IMR-90 (cell line): ENCODE data around the gene ADAMTSL2. TPM values are rescaled to one million over a fixed set of nuclear protein-coding genes. Genes with fewer than 3 reads are reported as not detected.

Source experiments
- ATAC-seq: fragments of 200-7000 bp; cut with Tn5 transposase; 2 replicates; pipeline ENCODE4 v1.9.1; 2020; ENCODE audit warnings: low read depth, mild to moderate bottlenecking, moderate library complexity
- BruUV-seq: library from RNA; stranded (reverse); fragments of 400-500 nt; replicated peaks from 2 replicates; lab custom pipeline; 2021; lab: Mats Ljungman, UMichigan
- CTCF ChIA-PET: fragments of 300-600 bp; formaldehyde crosslinking; extraction: SDS; loops from one replicate; lab custom pipeline; 2021; ENCODE audit warnings: antibody characterized with exemption; lab: Yijun Ruan, JAX
- POLR2A ChIA-PET: fragments of 300-600 bp; sonication (Branson Sonifier 250); formaldehyde crosslinking; loops from one replicate; lab custom pipeline; 2022; ENCODE audit warnings: antibody characterized with exemption; ENCODE audit not compliant: unreplicated experiment; lab: Charles Lee
- DNase-seq: peaks from one replicate; pipeline ENCODE4 v3.0.0; 2013
- H2AFZ ChIP-seq: replicated peaks from 2 replicates; pipeline ENCODE3; 2013; ENCODE audit warnings: low read length, mild to moderate bottlenecking; ENCODE audit not compliant: poor library complexity
- H2AK5ac ChIP-seq: 2 replicates; pipeline ENCODE4 v1.6.1; 2013; ENCODE audit warnings: low read depth, low read length, inconsistent platforms
- H2AK9ac ChIP-seq: replicated peaks from 2 replicates; pipeline ENCODE3; 2013; ENCODE audit warnings: mild to moderate bottlenecking, low read depth, low read length, moderate library complexity; ENCODE audit not compliant: poor library complexity
- H2BK120ac ChIP-seq: 2 replicates; pipeline ENCODE4 v1.6.1; 2013; ENCODE audit warnings: low read depth, low read length, inconsistent platforms
- H2BK15ac ChIP-seq: 3 replicates; pipeline ENCODE4 v1.6.1; 2013; ENCODE audit warnings: low read depth, low read length, inconsistent platforms
- H2BK20ac ChIP-seq: 2 replicates; pipeline ENCODE4 v1.6.1; 2013; ENCODE audit warnings: low read depth, mild to moderate bottlenecking, inconsistent platforms, low read length, moderate library complexity
- H2BK5ac ChIP-seq: 2 replicates; pipeline ENCODE4 v1.6.1; 2013; ENCODE audit warnings: mild to moderate bottlenecking, low read depth, low read length, inconsistent platforms; ENCODE audit not compliant: poor library complexity, severe bottlenecking
- H3K14ac ChIP-seq: replicated peaks from 2 replicates; pipeline ENCODE4 v1.6.1; 2013; ENCODE audit warnings: low read depth, low read length, inconsistent platforms
- H3K18ac ChIP-seq: 2 replicates; pipeline ENCODE4 v1.6.1; 2013; ENCODE audit warnings: low read depth, low read length, control low read depth
- H3K23ac ChIP-seq: 2 replicates; pipeline ENCODE4 v1.6.1; 2013; ENCODE audit warnings: low read depth, low read length, inconsistent platforms
- H3K27ac ChIP-seq: 2 replicates; pipeline ENCODE4 v1.5.1; 2013; ENCODE audit warnings: mild to moderate bottlenecking, control low read depth, low read length; ENCODE audit not compliant: insufficient read depth
- H3K27me3 ChIP-seq: 2 replicates; pipeline ENCODE4 v1.6.1; 2013; ENCODE audit warnings: low read length; ENCODE audit not compliant: control insufficient read depth, insufficient read depth
- H3K36me3 ChIP-seq: 2 replicates; pipeline ENCODE4 v1.6.1; 2013; ENCODE audit warnings: low read length, mixed read lengths; ENCODE audit not compliant: control insufficient read depth, insufficient read depth
- H3K4ac ChIP-seq: 2 replicates; pipeline ENCODE4 v1.6.1; 2013; ENCODE audit warnings: low read depth, low read length, inconsistent platforms
- H3K4me1 ChIP-seq: 2 replicates; pipeline ENCODE4 v1.6.1; 2013; ENCODE audit warnings: low read length, mixed read lengths; ENCODE audit not compliant: control insufficient read depth, insufficient read depth
- H3K4me2 ChIP-seq: 2 replicates; pipeline ENCODE4 v1.6.1; 2013; ENCODE audit warnings: low read depth, mild to moderate bottlenecking, control low read depth, low read length, moderate library complexity
- H3K4me3 ChIP-seq: 2 replicates; pipeline ENCODE4 v1.5.1; 2013; ENCODE audit warnings: low read depth, mild to moderate bottlenecking, control low read depth, low read length, moderate library complexity; ENCODE audit not compliant: insufficient read depth
- H3K56ac ChIP-seq: 2 replicates; pipeline ENCODE4 v1.6.1; 2013; ENCODE audit warnings: low read length, inconsistent platforms; ENCODE audit not compliant: insufficient read depth; ENCODE audit errors: extremely low read depth
- H3K79me1 ChIP-seq, 2 experiments: 2 replicates each; pipeline ENCODE4 v1.6.1; 2013; ENCODE audit warnings: low read length in 2 of 2, inconsistent platforms in 1 of 2, low read depth in 1 of 2
- H3K9ac ChIP-seq: 2 replicates; pipeline ENCODE4 v1.6.1; 2013; ENCODE audit warnings: low read depth, low read length, control low read depth
- H3K9me1 ChIP-seq: 2 replicates; pipeline ENCODE4 v1.6.1; 2013; ENCODE audit warnings: low read length, inconsistent platforms; ENCODE audit not compliant: insufficient read depth
- H3K9me3 ChIP-seq: 2 replicates; pipeline ENCODE4 v1.6.1; 2013; ENCODE audit warnings: low read length; ENCODE audit not compliant: control insufficient read depth, insufficient read depth
- H4K20me1 ChIP-seq: 2 replicates; pipeline ENCODE4 v1.6.1; 2013; ENCODE audit warnings: low read length, inconsistent platforms; ENCODE audit not compliant: insufficient read depth
- H4K5ac ChIP-seq: 2 replicates; pipeline ENCODE4 v1.6.1; 2013; ENCODE audit warnings: mild to moderate bottlenecking, low read depth, low read length, control low read depth
- H4K8ac ChIP-seq, 2 experiments: 2 replicates each; pipeline ENCODE4 v1.6.1; 2013; ENCODE audit warnings: low read depth in 2 of 2, low read length in 2 of 2, control low read depth in 1 of 2, inconsistent platforms in 1 of 2
- H4K91ac ChIP-seq: 2 replicates; pipeline ENCODE4 v1.6.1; 2013; ENCODE audit warnings: low read depth, low read length, inconsistent platforms; ENCODE audit not compliant: insufficient read depth
- BHLHE40 ChIP-seq: fragments of 150-350 bp; IDR thresholded peaks from 2 replicates; pipeline ENCODE4 v1.6.1; 2016; ENCODE audit warnings: mild to moderate bottlenecking, low read depth, low read length
- CEBPB ChIP-seq: IDR thresholded peaks from 2 replicates; pipeline ENCODE4 v1.6.1; 2012; ENCODE audit warnings: low read depth, low read length, improper control_type of control experiment
- CHD1 ChIP-seq: IDR thresholded peaks from 2 replicates; pipeline ENCODE4 v1.6.1; 2012; ENCODE audit warnings: low read depth, low read length, improper control_type of control experiment
- FOS ChIP-seq: fragments of 150-350 bp; IDR thresholded peaks from 2 replicates; pipeline ENCODE4 v1.6.1; 2016; ENCODE audit warnings: low read depth, low read length
- MAFK ChIP-seq: IDR thresholded peaks from 2 replicates; pipeline ENCODE4 v1.6.1; 2012; ENCODE audit warnings: low read depth, low read length, improper control_type of control experiment
- MXI1 ChIP-seq: IDR thresholded peaks from 2 replicates; pipeline ENCODE4 v1.6.1; 2012; ENCODE audit warnings: low read depth, mild to moderate bottlenecking, low read length, moderate library complexity, borderline replicate concordance
- NFE2L2 ChIP-seq: fragments of 150-350 bp; IDR thresholded peaks from 2 replicates; pipeline ENCODE4 v1.6.1; 2016; ENCODE audit warnings: low read depth, mild to moderate bottlenecking, low read length
- RCOR1 ChIP-seq: IDR thresholded peaks from 2 replicates; pipeline ENCODE4 v1.6.1; 2012; ENCODE audit warnings: mild to moderate bottlenecking, low read length, improper control_type of control experiment; ENCODE audit not compliant: insufficient replicate concordance
- RFX5 ChIP-seq: IDR thresholded peaks from 2 replicates; pipeline ENCODE4 v1.8.0; 2012; ENCODE audit warnings: low read depth, mild to moderate bottlenecking, low read length, moderate library complexity
- SMC3 ChIP-seq: fragments of 150-350 bp; IDR thresholded peaks from 2 replicates; pipeline ENCODE4 v1.6.1; 2016; ENCODE audit warnings: low read depth, mild to moderate bottlenecking, antibody characterized with exemption, low read length, moderate library complexity
- WGBS, 2 experiments: methylation state at CpG; one replicate each; pipeline versions ENCODE4 v1.1.5 to v1.1.7; 2013; ENCODE audit warnings: missing lambda C conversion rate in 2 of 2; ENCODE audit not compliant: insufficient read length in 1 of 2; ENCODE audit errors: extremely low coverage in 2 of 2; 5-methylcytosine and 5-hydroxymethylcytosine counted together
- dilution Hi-C: fragments of 300-500 bp; cut with HindIII; formaldehyde crosslinking; loops from one replicate; pipeline ENCODE4 v1.14.3; 2018; ENCODE audit warnings: low sequenced_read_pairs; ENCODE audit not compliant: unreplicated experiment
- in situ Hi-C: fragments of 300-500 bp; cut with MboI; formaldehyde crosslinking; loops from 3 replicates; pipeline ENCODE4 v1.14.3; 2019; ENCODE audit warnings: low sequenced_read_pairs, inconsistent platforms, mixed read lengths
- intact Hi-C: fragments of 100-400 bp; cut with micrococcal nuclease; formaldehyde crosslinking; loops from 2 replicates; pipeline ENCODE4 v1.10.0; 2022
- polyA plus RNA-seq, 3 experiments: library from polyadenylated mRNA; depleted of rRNA; stranded (reverse); fragments of >200 nt; gene quantifications; 2 replicates each; pipeline ENCODE4 v1.2.3, GENCODE V29; 2012; ENCODE audit warnings: low replicate concordance in 1 of 3
- total RNA-seq: library from RNA; depleted of rRNA; stranded (reverse); fragments of >200 nt; gene quantifications from 2 replicates; pipeline ENCODE4 v1.2.3, GENCODE V29; 2012
- TF ChIP-seq, protein P1 (sequence below): conservative IDR thresholded peaks from 2 replicates; pipeline ENCODE4 v1.5.1; 2012; ENCODE audit warnings: mild to moderate bottlenecking, low read depth, low read length, improper control_type of control experiment
- TF ChIP-seq, protein P2 (sequence below): fragments of 150-350 bp; IDR thresholded peaks from 2 replicates; pipeline ENCODE4 v1.6.1; 2017; ENCODE audit warnings: mild to moderate bottlenecking, antibody characterized with exemption, low read length, low read depth
- TF ChIP-seq, protein P3 (sequence below): fragments of 150-350 bp; IDR thresholded peaks from 2 replicates; pipeline ENCODE4 v1.6.1; 2016; ENCODE audit warnings: low read depth, mild to moderate bottlenecking, low read length, moderate library complexity, borderline replicate concordance

The ADAMTSL2 gene
- total and polyA plus RNA-seq, 2 of the 4 experiments (the other 2 are of a cell fraction) = not detected

DNA sequence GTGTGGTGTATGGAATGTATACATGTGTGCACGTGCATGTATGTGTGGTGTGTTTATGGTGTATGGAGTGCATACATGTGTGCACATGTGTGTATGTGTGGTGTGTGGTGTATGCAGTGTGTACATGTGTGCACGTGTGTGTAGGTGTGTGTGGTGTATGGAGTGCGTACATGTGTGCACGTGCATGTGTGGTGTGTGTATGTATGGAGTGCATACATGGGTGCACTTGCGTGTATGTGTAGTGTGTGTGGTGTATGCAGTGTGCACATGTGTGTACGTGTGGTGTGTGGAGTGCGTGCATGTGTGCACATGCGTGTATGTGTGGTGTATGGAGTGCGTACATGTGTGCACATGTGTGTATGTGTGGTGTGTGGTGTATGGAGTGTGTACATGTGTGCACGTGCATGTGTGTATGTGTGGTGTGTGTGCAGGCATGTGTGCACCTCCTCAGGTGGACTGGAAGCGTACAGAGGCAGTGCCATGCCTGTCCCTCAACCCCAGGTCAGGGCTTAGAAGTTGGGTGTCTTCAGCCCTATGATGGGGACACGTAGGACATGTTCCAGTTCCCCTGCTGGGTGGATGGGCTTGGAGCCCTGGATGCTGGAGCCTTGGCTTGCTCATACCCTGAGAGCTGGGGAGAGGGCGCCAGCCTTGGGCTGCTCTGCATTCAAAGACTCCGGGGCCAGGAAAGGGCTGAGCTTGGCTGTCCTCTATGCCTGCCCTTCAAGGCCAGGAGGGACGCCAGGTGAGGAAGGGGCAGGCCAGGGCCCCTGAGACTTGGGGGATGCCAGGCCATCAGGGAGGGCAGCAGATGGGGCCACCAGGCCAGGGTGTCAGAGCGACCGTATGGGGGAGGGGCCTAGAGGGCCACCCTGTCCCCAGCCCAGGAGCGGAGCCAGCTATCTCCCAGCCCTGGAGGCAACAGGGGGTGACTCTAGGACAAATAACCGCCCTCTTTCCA lies 22.0 kb upstream of the ADAMTSL2 start:
- WGBS, 2 experiments = 81% methylated on average over 10 of the region's 19 CpGs; no CpG with 5 or more reads in 1 of the 2 experiments
- peaks cover 3% of the 10 kb centered on the region; the same call in 1 of the 2 replicates for H4K20me1 ChIP-seq
- no peak overlapping the region for H4K8ac ChIP-seq
- peaks cover 38% of the 10 kb centered on the region; the same call in 1 of the 2 replicates for H3K27me3 ChIP-seq
- intact Hi-C loops = no loop called here
- no peak overlapping the region for H3K23ac ChIP-seq
- H3K18ac ChIP-seq = no peak overlapping the region
- no peak overlapping the region for H2BK20ac ChIP-seq
- H3K4me2 ChIP-seq = no peak overlapping the region
- dilution Hi-C loops = no loop called here
- H3K9me3 ChIP-seq = no peaks in the 10 kb centered on the region
- no peak overlapping the region for H3K14ac ChIP-seq
- H2AK9ac ChIP-seq = no peak overlapping the region
- TF ChIP-seq CHD1 (no peak), BHLHE40 (no peak), RFX5 (no peak), RCOR1 (no peak), NFE2L2 (no peak), MXI1 (no peak), FOS (no peak), SMC3 (no peak), MAFK (no peak), CEBPB (no peak)
- TF ChIP-seq, protein P1, sequence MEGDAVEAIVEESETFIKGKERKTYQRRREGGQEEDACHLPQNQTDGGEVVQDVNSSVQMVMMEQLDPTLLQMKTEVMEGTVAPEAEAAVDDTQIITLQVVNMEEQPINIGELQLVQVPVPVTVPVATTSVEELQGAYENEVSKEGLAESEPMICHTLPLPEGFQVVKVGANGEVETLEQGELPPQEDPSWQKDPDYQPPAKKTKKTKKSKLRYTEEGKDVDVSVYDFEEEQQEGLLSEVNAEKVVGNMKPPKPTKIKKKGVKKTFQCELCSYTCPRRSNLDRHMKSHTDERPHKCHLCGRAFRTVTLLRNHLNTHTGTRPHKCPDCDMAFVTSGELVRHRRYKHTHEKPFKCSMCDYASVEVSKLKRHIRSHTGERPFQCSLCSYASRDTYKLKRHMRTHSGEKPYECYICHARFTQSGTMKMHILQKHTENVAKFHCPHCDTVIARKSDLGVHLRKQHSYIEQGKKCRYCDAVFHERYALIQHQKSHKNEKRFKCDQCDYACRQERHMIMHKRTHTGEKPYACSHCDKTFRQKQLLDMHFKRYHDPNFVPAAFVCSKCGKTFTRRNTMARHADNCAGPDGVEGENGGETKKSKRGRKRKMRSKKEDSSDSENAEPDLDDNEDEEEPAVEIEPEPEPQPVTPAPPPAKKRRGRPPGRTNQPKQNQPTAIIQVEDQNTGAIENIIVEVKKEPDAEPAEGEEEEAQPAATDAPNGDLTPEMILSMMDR = no peak
- TF ChIP-seq, protein P2, sequence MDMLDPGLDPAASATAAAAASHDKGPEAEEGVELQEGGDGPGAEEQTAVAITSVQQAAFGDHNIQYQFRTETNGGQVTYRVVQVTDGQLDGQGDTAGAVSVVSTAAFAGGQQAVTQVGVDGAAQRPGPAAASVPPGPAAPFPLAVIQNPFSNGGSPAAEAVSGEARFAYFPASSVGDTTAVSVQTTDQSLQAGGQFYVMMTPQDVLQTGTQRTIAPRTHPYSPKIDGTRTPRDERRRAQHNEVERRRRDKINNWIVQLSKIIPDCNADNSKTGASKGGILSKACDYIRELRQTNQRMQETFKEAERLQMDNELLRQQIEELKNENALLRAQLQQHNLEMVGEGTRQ = no peak
- TF ChIP-seq, protein P3, sequence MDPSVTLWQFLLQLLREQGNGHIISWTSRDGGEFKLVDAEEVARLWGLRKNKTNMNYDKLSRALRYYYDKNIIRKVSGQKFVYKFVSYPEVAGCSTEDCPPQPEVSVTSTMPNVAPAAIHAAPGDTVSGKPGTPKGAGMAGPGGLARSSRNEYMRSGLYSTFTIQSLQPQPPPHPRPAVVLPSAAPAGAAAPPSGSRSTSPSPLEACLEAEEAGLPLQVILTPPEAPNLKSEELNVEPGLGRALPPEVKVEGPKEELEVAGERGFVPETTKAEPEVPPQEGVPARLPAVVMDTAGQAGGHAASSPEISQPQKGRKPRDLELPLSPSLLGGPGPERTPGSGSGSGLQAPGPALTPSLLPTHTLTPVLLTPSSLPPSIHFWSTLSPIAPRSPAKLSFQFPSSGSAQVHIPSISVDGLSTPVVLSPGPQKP = no peak
- POLR2A ChIA-PET = no interaction called here
- H2AK5ac ChIP-seq = no peak overlapping the region
- H3K9me1 ChIP-seq = peaks cover 6% of the 10 kb centered on the region; the same call in 1 of the 2 replicates
- no peak overlapping the region for H2BK5ac ChIP-seq
- H2AFZ ChIP-seq = no peak overlapping the region
- H4K91ac ChIP-seq = no peak overlapping the region
- no peaks in the 10 kb centered on the region for H3K79me1 ChIP-seq
- no peak overlapping the region for H2BK15ac ChIP-seq
- H3K36me3 ChIP-seq = no peaks in the 10 kb centered on the region
- H3K4ac ChIP-seq = no peak overlapping the region
- no peak overlapping the region for H3K9ac ChIP-seq
- H3K4me3 ChIP-seq = no peak overlapping the region
- ATAC-seq (no peak), DNase-seq (no peak)
- in situ Hi-C loops = no loop called here
- BruUV-seq = no TSS peak
- H3K4me1 ChIP-seq = peaks cover 5% of the 10 kb centered on the region; the same call in 1 of the 2 replicates
- CTCF ChIA-PET = no interaction called here
- no peak overlapping the region for H2BK120ac ChIP-seq
- no peak overlapping the region for H4K5ac ChIP-seq
- no peak overlapping the region for H3K27ac ChIP-seq
- H3K56ac ChIP-seq = no peak overlapping the region
